Heart left ventricle (tissue), 16 donors: ENCODE measurements around the gene STATH. TPM values are rescaled to one million over a fixed set of nuclear protein-coding genes. Genes with fewer than 3 reads are reported as not detected.

Experiments used
- ATAC-seq, 4 donors: fragments of 200-7000 bp; cut with Tn5 transposase; one replicate each; pipeline ENCODE4 v1.9.1; 2020 to 2022; ENCODE audit warnings: moderate library complexity in 4 of 4, mild to moderate bottlenecking in 3 of 4, moderate number of reproducible peaks in 1 of 4
- DNase-seq, 5 donors: peaks; one replicate each; pipeline ENCODE4 v3.0.0-alpha.2; 2020
- H3K27ac ChIP-seq, 12 donors: fragments of 200-600 bp; sonication (generic) in 4 of 12; one replicate each; pipeline versions ENCODE4 v1.5.0 to v1.8.0; 2016 to 2022; ENCODE audit warnings: mild to moderate bottlenecking in 2 of 12
- H3K27me3 ChIP-seq, 9 donors: fragments of 200-600 bp; sonication (generic) in 2 of 9; one replicate each; pipeline versions ENCODE4 v1.5.1 to v1.8.0; 2016 to 2022; ENCODE audit warnings: mild to moderate bottlenecking in 3 of 9
- H3K36me3 ChIP-seq, 9 donors: fragments of 200-600 bp; sonication (generic) in 2 of 9; one replicate each; pipeline versions ENCODE4 v1.5.0 to v1.8.0; 2018 to 2022; ENCODE audit warnings: mild to moderate bottlenecking in 2 of 9
- H3K4me1 ChIP-seq, 12 donors: fragments of 200-600 bp; sonication (generic) in 4 of 12; one replicate each; pipeline versions ENCODE4 v1.5.0 to v1.8.0; 2016 to 2022; ENCODE audit warnings: mild to moderate bottlenecking in 3 of 12
- H3K4me3 ChIP-seq, 12 donors: fragments of 200-600 bp; sonication (generic) in 4 of 12; one replicate each; pipeline versions ENCODE4 v1.5.0 to v1.8.0; 2017 to 2022; ENCODE audit warnings: mild to moderate bottlenecking in 9 of 12, moderate library complexity in 4 of 12
- H3K9me3 ChIP-seq, 12 donors: fragments of 200-600 bp; sonication (generic) in 4 of 12; one replicate each; pipeline versions ENCODE4 v1.5.0 to v1.8.0; 2016 to 2022; ENCODE audit warnings: mild to moderate bottlenecking in 1 of 12
- CTCF ChIP-seq, 12 donors: fragments of 200-600 bp; sonication (generic) in 4 of 12; IDR thresholded peaks; one replicate each; pipeline versions ENCODE4 v1.5.0 to v1.8.0; 2018 to 2022; ENCODE audit warnings: antibody characterized with exemption in 12 of 12, mild to moderate bottlenecking in 5 of 12
- POLR2A ChIP-seq, 2 donors: fragments of 450-650 bp; IDR thresholded peaks; one replicate each; pipeline ENCODE4 v1.6.1; 2017; ENCODE audit warnings: antibody characterized with exemption in 2 of 2, mild to moderate bottlenecking in 2 of 2, moderate library complexity in 2 of 2
- WGBS, 4 donors: extraction: QIAGEN DNeasy Blood & Tissue Kit in 2 of 4; methylation state at CpG; one replicate each; pipeline versions ENCODE4 v1.1.5 to v1.1.7; 2013 to 2018; 5-methylcytosine and 5-hydroxymethylcytosine counted together
- intact Hi-C, 10 donors: fragments of 100-400 bp; cut with DNase I; formaldehyde crosslinking; loops; one replicate each; pipeline versions ENCODE4 v1.11.1 to v1.14.2; 2022
- polyA plus RNA-seq, 2 donors: library from polyadenylated mRNA; stranded (reverse); fragments of 200-250 nt; gene quantifications; one replicate each; pipeline ENCODE4 v1.2.3, GENCODE V29; 2013
- total RNA-seq, 9 donors: library from RNA; depleted of rRNA in 2 of 9; stranded (reverse); fragments of >200 nt in 2 of 9; fragmentation: NEBNext Ultra II Directional in 3 of 9; extraction: Animal tissue kit (Norgen Biotek cat#: 25700) in 3 of 9; gene quantifications; one replicate each; pipeline versions ENCODE4 v1.1.0 to v1.2.4, GENCODE V29; 2016 to 2023
- donor health status: ischemic (EF 13 %, LVEDD 7.1; RV severe dilation, severe dysfunction).
- donor health status: healthy with polysubstance abuse.
- donor health status: DM: no; HTN: yes; CAD: no.
- donor health status: DM: no; HTN: no; CAD: no.
- donor health status: ischemic (EF 25% LVEDD 6.9; RV normal size, moderate dysfunction).
- donor health status: ischemic (EF 25% LVEDD 5.7; RV mildly dilated, moderate dysfunction).
- donor health status: healthy.
- donor health status: DM: yes; HTN: yes; CAD: no.
- donor health status: ischemic (EF 35%, LVEDD 5.7; RV mildly dilated, moderate dysfunction).
- donor health status: nonischemic (EF 11% LVEDD 7.7; RV severe dilation, severe dysfunction).
- donor health status: DM: yes; HTN: yes; CAD: no.
- donor health status: PGD.
- donor health status: ischemic (EF 29% LVEDD 5.4; RV normal size, mild dysfunction).
- donor health status: nonischemic (EF 23%, LVEDD 6.1; RV moderate dilation, normal function).

The STATH gene
- total and polyA plus RNA-seq, 11 donors = not detected

- no peak for TF ChIP-seq POLR2A (IDR thresholded peaks at IDR 0.05)
- no peak for TF ChIP-seq CTCF (IDR thresholded peaks at IDR 0.05)
- H3K27ac ChIP-seq = no peak overlapping the region
- ATAC-seq (no peak), DNase-seq (no peak)
- no peaks in the 10 kb centered on the region for H3K36me3 ChIP-seq
- H3K4me3 ChIP-seq = no peak overlapping the region
- no peaks in the 10 kb centered on the region for H3K27me3 ChIP-seq
- no peaks in the 10 kb centered on the region for H3K4me1 ChIP-seq
- WGBS, 4 donors = 73 to 78% (median 75%) methylated on average over 1 of the region's 1 CpG
- no peaks in the 10 kb centered on the region for H3K9me3 ChIP-seq
- intact Hi-C loops = no loop called here
These were observed 9.1 kb upstream of the STATH start for GRCh38 chr4:69986663-69987062.

GRCh38 chr4:69991016-69991415 lies 4.8 kb upstream of the STATH start:
- H3K27ac ChIP-seq = no peak overlapping the region
- H3K36me3 ChIP-seq = no peaks in the 10 kb centered on the region
- H3K9me3 ChIP-seq = no peaks in the 10 kb centered on the region
- H3K27me3 ChIP-seq = no peaks in the 10 kb centered on the region
- DNase-seq = no peak
- 48 to 61% (median 51%) methylated on average over 4 of the region's 4 CpGs for WGBS, 4 donors
- no peaks in the 10 kb centered on the region for H3K4me1 ChIP-seq
- no peak for TF ChIP-seq CTCF (IDR thresholded peaks at IDR 0.05)
- TF ChIP-seq POLR2A (IDR thresholded peaks at IDR 0.05) = no peak
- no peak overlapping the region for H3K4me3 ChIP-seq
- intact Hi-C loops = no loop called here
- ATAC-seq = no peak

- WGBS, 4 donors = 76 to 82% (median 78%) methylated on average over 5 of the region's 5 CpGs
- H3K27me3 ChIP-seq = no peaks in the 10 kb centered on the region
- DNase-seq = no peak
- no peaks in the 10 kb centered on the region for H3K4me1 ChIP-seq
- no peak overlapping the region for H3K4me3 ChIP-seq
- no peaks in the 10 kb centered on the region for H3K36me3 ChIP-seq
- no peak for ATAC-seq
- no peaks in the 10 kb centered on the region for H3K9me3 ChIP-seq
- intact Hi-C loops = no loop called here
- TF ChIP-seq POLR2A (IDR thresholded peaks at IDR 0.05) (no peak), CTCF (IDR thresholded peaks at IDR 0.05) (no peak)
- H3K27ac ChIP-seq = no peak overlapping the region
These were observed 984 bp upstream of the STATH start for GRCh38 chr4:69994782-69995181.

GRCh38 chr4:69999420-69999819 lies 3.7 kb downstream of the STATH start:
- Histone ChIP-seq H3K27ac (no peak overlapping the region), H3K9me3 (no peaks in the 10 kb centered on the region), H3K36me3 (no peaks in the 10 kb centered on the region), H3K4me3 (no peak overlapping the region), H3K4me1 (no peaks in the 10 kb centered on the region), H3K27me3 (no peaks in the 10 kb centered on the region)
- WGBS, 4 donors = 84 to 92% (median 87%) methylated on average over 3 of the region's 3 CpGs
- TF ChIP-seq CTCF (IDR thresholded peaks at IDR 0.05) = no peak
- intact Hi-C loops = no loop called here
- no peak for ATAC-seq
- no peak for DNase-seq
